Fibroblast of villous mesenchyme (primary cell): ENCODE measurements around the gene WNT3. TPM values are rescaled to one million over a fixed set of nuclear protein-coding genes. Genes with fewer than 3 reads are reported as not detected.

Experiments used
- DNase-seq: peaks from one replicate; pipeline ENCODE4 v3.0.0-alpha.2; 2010; ENCODE audit warnings: low read depth
- H3K4me3 ChIP-seq: 2 replicates; pipeline ENCODE4 v1.5.1; 2011; ENCODE audit warnings: low read depth, mild to moderate bottlenecking, low read length
- total RNA-seq: library from RNA; depleted of rRNA; stranded (reverse); fragments of >200 nt; gene quantifications from 2 replicates; pipeline ENCODE4 v1.2.3, GENCODE V29; 2012
- TF ChIP-seq, protein P1 (sequence below): IDR thresholded peaks from 2 replicates; pipeline ENCODE4 v1.5.1; 2012; ENCODE audit warnings: low read depth, mild to moderate bottlenecking, low read length; ENCODE audit not compliant: insufficient read depth

The WNT3 gene
- total RNA-seq, 1 donor: 2.2 TPM

DNA sequence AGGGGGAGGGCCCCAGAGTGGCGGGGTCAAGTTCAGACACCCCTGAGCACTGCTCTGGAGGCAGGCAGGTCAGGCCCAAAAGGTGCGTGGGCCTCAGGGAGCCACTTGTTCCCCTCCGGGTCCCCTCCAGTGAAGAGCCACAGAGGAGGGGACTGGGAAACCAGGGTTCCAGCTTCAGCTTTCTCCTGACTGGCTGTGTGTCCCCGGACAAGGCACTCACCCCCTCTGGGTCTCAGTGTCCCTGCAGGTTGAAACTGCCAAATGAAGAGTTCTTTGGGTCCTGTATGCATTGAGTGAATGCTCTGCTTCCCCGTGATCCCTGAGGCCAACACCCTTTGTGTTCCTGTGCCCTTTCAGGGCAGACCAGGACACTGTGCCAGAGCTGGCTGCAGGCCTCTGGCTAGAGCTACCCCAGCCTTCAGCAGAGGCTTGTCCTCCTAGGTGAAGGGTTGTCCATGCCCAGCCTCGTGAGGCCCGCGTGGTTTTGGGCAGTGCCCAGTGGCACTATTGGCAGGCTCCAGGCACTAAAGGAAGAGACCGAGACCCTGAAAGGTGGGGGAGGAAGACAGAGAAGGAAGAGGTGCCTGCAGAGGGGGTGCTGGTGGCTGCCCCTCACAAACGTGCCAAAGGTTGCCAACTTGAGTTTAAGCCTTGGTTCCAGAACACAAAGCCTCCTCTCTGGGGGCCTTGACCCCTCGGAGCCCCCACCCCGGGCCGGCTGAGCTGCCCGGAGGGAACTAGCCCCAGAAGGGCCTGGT lies 13.3 kb upstream of the WNT3 start:
- no peak for DNase-seq
- H3K4me3 ChIP-seq: no peak overlapping the region
- TF ChIP-seq, protein P1, sequence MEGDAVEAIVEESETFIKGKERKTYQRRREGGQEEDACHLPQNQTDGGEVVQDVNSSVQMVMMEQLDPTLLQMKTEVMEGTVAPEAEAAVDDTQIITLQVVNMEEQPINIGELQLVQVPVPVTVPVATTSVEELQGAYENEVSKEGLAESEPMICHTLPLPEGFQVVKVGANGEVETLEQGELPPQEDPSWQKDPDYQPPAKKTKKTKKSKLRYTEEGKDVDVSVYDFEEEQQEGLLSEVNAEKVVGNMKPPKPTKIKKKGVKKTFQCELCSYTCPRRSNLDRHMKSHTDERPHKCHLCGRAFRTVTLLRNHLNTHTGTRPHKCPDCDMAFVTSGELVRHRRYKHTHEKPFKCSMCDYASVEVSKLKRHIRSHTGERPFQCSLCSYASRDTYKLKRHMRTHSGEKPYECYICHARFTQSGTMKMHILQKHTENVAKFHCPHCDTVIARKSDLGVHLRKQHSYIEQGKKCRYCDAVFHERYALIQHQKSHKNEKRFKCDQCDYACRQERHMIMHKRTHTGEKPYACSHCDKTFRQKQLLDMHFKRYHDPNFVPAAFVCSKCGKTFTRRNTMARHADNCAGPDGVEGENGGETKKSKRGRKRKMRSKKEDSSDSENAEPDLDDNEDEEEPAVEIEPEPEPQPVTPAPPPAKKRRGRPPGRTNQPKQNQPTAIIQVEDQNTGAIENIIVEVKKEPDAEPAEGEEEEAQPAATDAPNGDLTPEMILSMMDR: no peak

DNA sequence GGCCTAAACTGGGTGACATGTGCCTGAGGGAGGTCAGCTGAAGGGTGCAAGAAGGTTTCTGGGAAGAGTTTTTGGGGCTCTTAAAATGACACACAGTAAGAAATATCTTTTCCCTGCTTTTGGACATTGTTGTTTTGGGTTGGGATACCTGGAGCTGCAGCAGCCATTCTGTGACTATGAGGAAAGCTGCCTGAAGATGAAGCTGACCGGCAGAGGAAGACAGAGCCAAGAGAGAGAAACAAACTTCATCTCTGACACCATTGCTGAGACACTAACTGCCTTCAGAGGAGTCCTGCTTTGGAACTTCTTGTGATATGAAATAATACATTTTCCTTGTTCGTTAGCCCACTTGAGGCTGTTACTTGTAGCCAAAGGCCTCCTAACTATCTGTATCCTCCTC lies 8.8 kb upstream of the WNT3 start:
- DNase-seq: no peak
- TF ChIP-seq, protein P1: no peak

DNA sequence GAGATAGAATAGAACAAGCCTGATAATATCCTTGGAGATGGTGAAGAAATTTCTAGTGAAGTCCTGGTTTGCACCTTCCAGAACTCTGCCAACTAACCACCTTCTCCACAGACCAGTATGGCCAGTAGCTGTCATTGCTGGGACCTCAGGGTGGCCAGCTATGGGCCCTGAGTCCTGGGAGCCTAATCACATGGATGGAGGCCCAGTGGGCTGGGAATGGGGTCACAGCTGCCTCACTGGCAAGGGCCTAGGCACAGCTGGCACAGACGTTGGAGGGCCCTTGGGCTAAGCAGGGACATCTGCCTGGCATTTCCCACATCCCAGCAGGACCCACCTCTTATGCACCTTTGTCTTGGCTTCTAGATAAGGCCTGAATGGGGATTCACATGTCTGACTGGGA lies 7.6 kb upstream of the WNT3 start:
- DNase-seq: no peak
- TF ChIP-seq, protein P1: no peak
- H3K4me3 ChIP-seq: no peak overlapping the region

More for the DNA sequence above, 8.8 kb upstream of the WNT3 start:
- H3K4me3 ChIP-seq: no peak overlapping the region

DNA sequence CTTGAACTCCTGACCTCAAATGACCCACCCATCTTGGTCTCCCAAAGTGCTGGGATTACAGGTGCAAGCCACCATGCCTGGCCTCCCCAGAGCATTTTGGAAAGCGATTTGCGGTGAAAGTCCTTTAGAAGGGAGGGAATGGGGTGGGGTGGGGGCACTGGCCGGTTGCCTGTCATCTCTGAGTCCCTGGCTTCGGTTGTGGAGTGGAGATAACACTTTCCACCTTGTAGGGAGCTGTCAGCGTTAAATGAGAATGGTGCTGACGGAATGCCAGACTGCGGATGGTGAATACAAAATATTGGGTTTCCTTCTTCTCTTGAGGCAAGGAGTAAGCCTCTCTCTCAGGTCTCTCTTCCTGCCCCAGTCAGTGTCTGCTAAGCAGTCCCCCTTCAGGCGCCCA lies 5.2 kb upstream of the WNT3 start:
- TF ChIP-seq, protein P1: no peak
- H3K4me3 ChIP-seq: no peak overlapping the region
- DNase-seq: no peak

DNA sequence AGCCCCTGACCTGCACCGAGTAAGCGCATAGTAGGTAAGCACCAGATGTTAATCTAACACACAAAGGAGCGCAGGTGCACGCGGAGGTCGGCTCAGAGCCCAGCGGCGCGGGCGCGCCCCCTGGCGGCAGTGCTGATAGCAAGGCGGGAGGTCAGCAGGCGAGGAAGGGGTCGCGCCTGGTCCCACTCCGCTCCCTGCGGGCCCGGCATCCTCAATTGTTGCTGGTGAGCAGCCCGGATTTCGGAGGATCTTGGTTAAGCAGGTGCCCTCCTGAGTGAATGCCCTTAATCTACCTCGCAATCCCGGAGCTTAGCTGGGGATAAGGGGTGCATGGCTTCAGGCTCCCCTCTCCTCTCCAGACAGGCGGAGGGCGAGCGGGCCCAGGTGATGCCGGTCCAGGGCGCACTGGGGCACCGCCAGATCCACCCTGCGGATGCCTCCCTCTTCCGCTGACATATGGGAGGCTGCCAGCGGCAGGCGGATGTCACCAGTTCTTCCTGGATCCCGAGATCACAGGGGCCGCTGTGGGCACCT lies 4.0 kb upstream of the WNT3 start:
- H3K4me3 ChIP-seq: no peak overlapping the region
- TF ChIP-seq, protein P1: peak; percentile 51
- no peak for DNase-seq

DNA sequence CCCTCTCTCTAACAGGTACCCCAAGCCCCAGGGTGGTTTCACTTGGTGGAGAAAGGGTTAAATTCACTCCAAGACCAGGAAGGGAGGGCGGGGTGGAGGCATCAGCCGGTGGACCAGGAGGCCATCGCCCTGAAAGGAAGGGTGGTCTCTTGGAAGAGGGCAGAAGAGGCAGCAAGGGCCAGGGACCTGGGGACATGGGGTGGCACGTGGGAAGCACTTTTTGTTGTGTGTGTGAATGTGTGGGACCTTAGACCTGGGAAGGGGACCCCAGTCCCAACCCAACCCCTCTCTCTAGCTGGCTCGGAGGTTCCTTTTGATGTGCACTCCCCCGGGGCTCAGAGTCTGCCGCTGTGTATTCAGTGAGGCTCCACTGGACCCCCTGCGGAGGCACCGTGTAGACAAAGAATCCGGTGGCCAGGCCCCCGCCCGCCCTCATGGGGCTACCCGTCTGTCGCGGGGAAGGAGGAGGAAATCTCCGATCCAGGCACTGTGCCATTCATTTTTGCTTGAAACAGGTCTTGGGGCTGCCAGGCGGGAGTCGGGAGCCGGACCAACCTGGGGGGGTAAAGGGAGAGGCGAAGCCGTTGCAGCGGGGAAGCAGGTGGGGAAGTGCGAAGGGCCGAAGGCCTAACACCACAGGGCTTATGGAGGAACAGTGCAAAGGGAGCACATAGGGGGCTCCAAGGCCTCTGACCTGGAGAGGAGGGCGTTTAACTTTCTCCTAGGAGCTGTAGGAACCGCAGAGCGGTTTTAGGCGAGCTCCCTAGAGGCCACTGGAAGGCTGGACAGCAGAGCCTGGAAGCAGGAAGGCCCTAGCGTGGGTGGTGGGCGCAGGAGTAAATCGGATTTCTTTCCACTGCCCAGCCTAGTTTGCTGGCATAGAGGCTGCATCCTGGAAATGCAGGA lies 3.2 kb upstream of the WNT3 start:
- TF ChIP-seq, protein P1: no peak
- no peak for DNase-seq
- H3K4me3 ChIP-seq: no peak overlapping the region
